Panc1 (cell line): ENCODE results near the gene TFCP2L1. TPM values are rescaled to one million over a fixed set of nuclear protein-coding genes. Genes with fewer than 3 reads are reported as not detected.

Experiments
- ATAC-seq: fragments of 200-7000 bp; cut with Tn5 transposase; 2 replicates; pipeline ENCODE4 v1.9.1; 2020; ENCODE audit warnings: mild to moderate bottlenecking, moderate library complexity
- BruUV-seq: library from RNA; stranded (reverse); fragments of 400-500 nt; replicated peaks from 2 replicates; lab custom pipeline; 2021; lab: Mats Ljungman, UMichigan
- CTCF ChIA-PET: fragments of 300-600 bp; sonication (Branson Sonifier 250); formaldehyde crosslinking; loops from one replicate; lab custom pipeline; 2022; ENCODE audit warnings: antibody characterized with exemption; lab: Charles Lee
- POLR2A ChIA-PET: fragments of 300-600 bp; sonication (Branson Sonifier 250); formaldehyde crosslinking; loops from one replicate; lab custom pipeline; 2022; ENCODE audit warnings: antibody characterized with exemption; lab: Charles Lee
- DNase-seq: peaks from one replicate; pipeline ENCODE4 v3.0.0-alpha.2; 2010; ENCODE audit warnings: low read depth, low spot score
- H3K27ac ChIP-seq: 2 replicates; pipeline ENCODE4 v1.5.1; 2011; ENCODE audit warnings: mild to moderate bottlenecking, low read length, inconsistent platforms
- H3K27me3 ChIP-seq: fragments of 200-500 bp; sonication (Bioruptor generic); 2 replicates; pipeline ENCODE4 v1.6.0; 2014; ENCODE audit warnings: low read length, inconsistent platforms; ENCODE audit not compliant: control insufficient read depth, insufficient read depth
- H3K36me3 ChIP-seq: fragments of 200-500 bp; sonication (Bioruptor generic); 2 replicates; pipeline ENCODE4 v1.5.1; 2014; ENCODE audit warnings: inconsistent platforms, mild to moderate bottlenecking, low read length, moderate library complexity; ENCODE audit not compliant: control insufficient read depth, insufficient read depth
- H3K4me1 ChIP-seq: 2 replicates; pipeline ENCODE4 v1.5.1; 2011; ENCODE audit warnings: inconsistent platforms, mild to moderate bottlenecking, low read length, moderate library complexity; ENCODE audit not compliant: control insufficient read depth, insufficient read depth
- H3K4me3 ChIP-seq, 2 experiments: 2 replicates each; pipeline ENCODE4 v1.5.1; 2011 to 2012; ENCODE audit warnings: low read depth in 2 of 2, low read length in 2 of 2, mild to moderate bottlenecking in 2 of 2, inconsistent platforms in 1 of 2, moderate library complexity in 1 of 2
- H3K9me3 ChIP-seq: fragments of 200-500 bp; sonication (Bioruptor generic); 2 replicates; pipeline ENCODE4 v1.5.1; 2014; ENCODE audit warnings: low read depth, mild to moderate bottlenecking, inconsistent platforms, low read length, moderate library complexity; ENCODE audit not compliant: control insufficient read depth, insufficient read depth
- CTCF ChIP-seq: fragments of 450-650 bp; IDR thresholded peaks from 2 replicates; pipeline ENCODE4 v1.5.1; 2017; ENCODE audit warnings: mild to moderate bottlenecking
- POLR2AphosphoS5 ChIP-seq: IDR thresholded peaks from 2 replicates; pipeline ENCODE4 v1.6.1; 2012; ENCODE audit warnings: mild to moderate bottlenecking, low read depth, low read length, moderate library complexity
- SIN3A ChIP-seq: IDR thresholded peaks from 2 replicates; pipeline ENCODE4 v1.6.1; 2012; ENCODE audit warnings: low read depth, mild to moderate bottlenecking, low read length, moderate library complexity, borderline replicate concordance; ENCODE audit not compliant: insufficient read depth
- TCF7L2 ChIP-seq: IDR thresholded peaks from 2 replicates; pipeline ENCODE4 v1.6.1; 2011; ENCODE audit warnings: mild to moderate bottlenecking, low read depth, low read length, inconsistent platforms
- in situ Hi-C: cut with HindIII; loops from 2 replicates; pipeline ENCODE4 v1.10.0; 2016; ENCODE audit warnings: low sequenced_read_pairs, low pct_unique_long_range_greater_than_20kb
- intact Hi-C: fragments of 100-400 bp; cut with micrococcal nuclease; formaldehyde crosslinking; loops from one replicate; pipeline ENCODE4 v1.10.0; 2022; ENCODE audit not compliant: unreplicated experiment
- total RNA-seq: library from RNA; stranded (reverse); gene quantifications from one replicate; pipeline ENCODE4 v1.2.1, GENCODE V29; 2021; ENCODE audit not compliant: unreplicated experiment
- TF ChIP-seq, protein P1 (sequence below), 2 experiments: IDR thresholded peaks; 2 replicates each; pipeline ENCODE4 v1.6.1; 2011 to 2012; ENCODE audit warnings: low read depth in 2 of 2, control low read depth in 1 of 2, low read length in 1 of 2, mild to moderate bottlenecking in 1 of 2, moderate library complexity in 1 of 2; ENCODE audit not compliant: insufficient read depth in 1 of 2

TFCP2L1 gene
- total RNA-seq, 1 experiment from 2014 or later: 4.9 TPM

- ChIA-PET POLR2A (interaction anchor here (0.5 kb wide), 1 partner anchor 896 kb away, joined by 5 read pairs; no protein-coding TSS in a partner anchor), CTCF (no interaction called here)
- no peaks in the 10 kb centered on the region; the same call in 1 of the 2 replicates for H3K27me3 ChIP-seq
- H3K27ac ChIP-seq: no peak overlapping the region
- in situ Hi-C loops (no loop called here), intact Hi-C loops (no loop called here)
- no peaks in the 10 kb centered on the region for H3K4me1 ChIP-seq
- H3K36me3 ChIP-seq: no peaks in the 10 kb centered on the region
- TF ChIP-seq CTCF (no peak), TCF7L2 (no peak), SIN3A (no peak), POLR2AphosphoS5 (no peak)
- TF ChIP-seq, protein P1, sequence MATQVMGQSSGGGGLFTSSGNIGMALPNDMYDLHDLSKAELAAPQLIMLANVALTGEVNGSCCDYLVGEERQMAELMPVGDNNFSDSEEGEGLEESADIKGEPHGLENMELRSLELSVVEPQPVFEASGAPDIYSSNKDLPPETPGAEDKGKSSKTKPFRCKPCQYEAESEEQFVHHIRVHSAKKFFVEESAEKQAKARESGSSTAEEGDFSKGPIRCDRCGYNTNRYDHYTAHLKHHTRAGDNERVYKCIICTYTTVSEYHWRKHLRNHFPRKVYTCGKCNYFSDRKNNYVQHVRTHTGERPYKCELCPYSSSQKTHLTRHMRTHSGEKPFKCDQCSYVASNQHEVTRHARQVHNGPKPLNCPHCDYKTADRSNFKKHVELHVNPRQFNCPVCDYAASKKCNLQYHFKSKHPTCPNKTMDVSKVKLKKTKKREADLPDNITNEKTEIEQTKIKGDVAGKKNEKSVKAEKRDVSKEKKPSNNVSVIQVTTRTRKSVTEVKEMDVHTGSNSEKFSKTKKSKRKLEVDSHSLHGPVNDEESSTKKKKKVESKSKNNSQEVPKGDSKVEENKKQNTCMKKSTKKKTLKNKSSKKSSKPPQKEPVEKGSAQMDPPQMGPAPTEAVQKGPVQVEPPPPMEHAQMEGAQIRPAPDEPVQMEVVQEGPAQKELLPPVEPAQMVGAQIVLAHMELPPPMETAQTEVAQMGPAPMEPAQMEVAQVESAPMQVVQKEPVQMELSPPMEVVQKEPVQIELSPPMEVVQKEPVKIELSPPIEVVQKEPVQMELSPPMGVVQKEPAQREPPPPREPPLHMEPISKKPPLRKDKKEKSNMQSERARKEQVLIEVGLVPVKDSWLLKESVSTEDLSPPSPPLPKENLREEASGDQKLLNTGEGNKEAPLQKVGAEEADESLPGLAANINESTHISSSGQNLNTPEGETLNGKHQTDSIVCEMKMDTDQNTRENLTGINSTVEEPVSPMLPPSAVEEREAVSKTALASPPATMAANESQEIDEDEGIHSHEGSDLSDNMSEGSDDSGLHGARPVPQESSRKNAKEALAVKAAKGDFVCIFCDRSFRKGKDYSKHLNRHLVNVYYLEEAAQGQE (IDR thresholded peaks at IDR 0.05; ENCODE audit: insufficient read depth in 1 of 2, low read depth in 2 of 2, low read length in 1 of 2): no peak
- no peak for DNase-seq
- no peak; the same call in 1 of the 2 replicates for ATAC-seq
- no peak overlapping the region for H3K4me3 ChIP-seq
- BruUV-seq: no TSS peak
- H3K9me3 ChIP-seq: no peaks in the 10 kb centered on the region
Observed at GRCh38 chr2:121185111-121185510, 99.9 kb downstream of the TFCP2L1 start.

DNA sequence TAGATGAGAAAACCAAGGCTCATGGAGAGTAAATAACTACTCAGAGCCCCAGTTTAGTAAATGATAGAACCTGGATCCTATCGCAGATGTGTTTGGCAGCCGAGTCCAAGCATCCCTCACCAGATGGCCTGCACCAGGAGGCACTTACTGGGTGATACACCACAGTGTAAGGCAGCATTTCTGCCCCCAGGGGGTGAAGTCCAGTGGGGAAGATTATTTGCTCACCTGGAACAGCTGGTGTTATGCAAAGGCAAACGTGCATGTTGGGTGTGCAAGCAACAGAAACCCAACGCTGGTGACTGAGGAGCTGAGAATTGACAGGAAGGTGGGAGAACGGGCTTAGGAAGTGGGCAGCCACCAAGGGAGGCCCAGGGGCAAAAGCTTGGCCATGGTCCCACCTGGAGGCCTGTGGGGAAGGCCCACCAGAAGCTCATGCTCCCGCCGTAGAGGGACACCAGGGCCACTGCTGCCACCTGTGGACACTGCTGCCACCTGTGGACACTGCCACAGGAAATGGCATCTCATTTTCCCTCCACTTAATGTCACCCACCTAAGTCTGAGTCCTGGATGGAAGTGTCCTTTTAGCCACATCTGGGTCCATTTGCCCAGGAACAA, 100.6 kb downstream of the TFCP2L1 start:
- Histone ChIP-seq H3K4me3 (no peak overlapping the region), H3K9me3 (no peaks in the 10 kb centered on the region), H3K27me3 (no peaks in the 10 kb centered on the region; the same call in 1 of the 2 replicates), H3K4me1 (no peaks in the 10 kb centered on the region), H3K27ac (no peak overlapping the region), H3K36me3 (no peaks in the 10 kb centered on the region)
- intact Hi-C loops (no loop called here), in situ Hi-C loops (no loop called here)
- DNase-seq (no peak), ATAC-seq (no peak)
- TF ChIP-seq POLR2AphosphoS5 (no peak), SIN3A (no peak), CTCF (no peak), TCF7L2 (no peak)
- TF ChIP-seq, protein P1 (IDR thresholded peaks at IDR 0.05; ENCODE audit: insufficient read depth in 1 of 2, low read depth in 2 of 2, low read length in 1 of 2): no peak
- POLR2A ChIA-PET: no interaction called here
- CTCF ChIA-PET: no interaction called here
- no TSS peak for BruUV-seq
